ENCODE measurements around the gene KICS2.

GRCh38 chr12:64189530-64189929, 32.6 kb downstream of the KICS2 start:
- TF ChIP-seq CTCF (IDR thresholded peaks at IDR 0.05) (no peak), SIN3A (IDR thresholded peaks at IDR 0.05; ENCODE audit: borderline replicate concordance, insufficient read depth, low read depth, low read length) (no peak), REST (IDR thresholded peaks at IDR 0.05; ENCODE audit: insufficient read depth in 1 of 2, low read depth in 2 of 2, low read length in 1 of 2) (no peak), POLR2AphosphoS5 (IDR thresholded peaks at IDR 0.05; ENCODE audit: low read depth, low read length) (no peak)

All from Panc1 (cell line).